PC-9 (cell line): ENCODE data around the gene MYO7B. TPM values are rescaled to one million over a fixed set of nuclear protein-coding genes. Genes with fewer than 3 reads are reported as not detected.

Experiments
- BruUV-seq: library from RNA; stranded (reverse); fragments of 400-500 nt; replicated peaks from 2 replicates; lab custom pipeline; 2021; lab: Mats Ljungman, UMichigan
- CTCF ChIA-PET: fragments of 300-600 bp; sonication (Branson Sonifier 250); formaldehyde crosslinking; loops from one replicate; lab custom pipeline; 2022; ENCODE audit warnings: antibody characterized with exemption; lab: Charles Lee
- POLR2A ChIA-PET: fragments of 300-600 bp; sonication (Branson Sonifier 250); formaldehyde crosslinking; loops from one replicate; lab custom pipeline; 2022; ENCODE audit warnings: antibody characterized with exemption; ENCODE audit not compliant: unreplicated experiment; lab: Charles Lee
- DNase-seq, 2 experiments: peaks; one replicate each; pipeline versions ENCODE4 v3.0.0 to v3.0.0-alpha.2; 2015 to 2022; ENCODE audit warnings: mixed read lengths in 1 of 2
- H2AFZ ChIP-seq: fragments of 200-600 bp; sonication (generic); 2 replicates; pipeline ENCODE4 v1.8.1; 2017; ENCODE audit warnings: antibody characterized with exemption
- H3F3A ChIP-seq: fragments of 200-600 bp; sonication (generic); 2 replicates; pipeline ENCODE4 v1.8.1; 2017; ENCODE audit warnings: antibody characterized with exemption, mild to moderate bottlenecking, low read depth; ENCODE audit not compliant: insufficient read depth
- H3K27ac ChIP-seq: fragments of 200-600 bp; sonication (generic); 2 replicates; pipeline ENCODE4 v1.6.1; 2016; ENCODE audit warnings: mixed run types
- H3K27me3 ChIP-seq: fragments of 200-600 bp; sonication (generic); 2 replicates; pipeline ENCODE4 v1.6.1; 2016; ENCODE audit warnings: low read depth, mixed run types; ENCODE audit not compliant: insufficient read depth
- H3K36me3 ChIP-seq: fragments of 200-600 bp; sonication (generic); 2 replicates; pipeline ENCODE4 v1.6.1; 2016; ENCODE audit warnings: low read depth, mixed run types
- H3K4me1 ChIP-seq: fragments of 200-600 bp; sonication (generic); replicated peaks from 2 replicates; pipeline ENCODE4 v1.6.1; 2016; ENCODE audit warnings: mixed run types; ENCODE audit not compliant: insufficient read depth
- H3K4me2 ChIP-seq: fragments of 200-600 bp; sonication (generic); 2 replicates; pipeline ENCODE4 v1.6.1; 2017; ENCODE audit warnings: mixed run types
- H3K4me3 ChIP-seq: fragments of 200-600 bp; sonication (generic); 2 replicates; pipeline ENCODE4 v1.6.1; 2016; ENCODE audit warnings: mixed run types
- H3K79me2 ChIP-seq: fragments of 200-600 bp; sonication (generic); 2 replicates; pipeline ENCODE4 v1.6.1; 2017; ENCODE audit warnings: low read depth, mixed run types
- H3K9me2 ChIP-seq: fragments of 200-600 bp; sonication (generic); 2 replicates; pipeline ENCODE4 v1.8.1; 2017; ENCODE audit warnings: mild to moderate bottlenecking; ENCODE audit not compliant: insufficient read depth
- H3K9me3 ChIP-seq: fragments of 200-600 bp; sonication (generic); 2 replicates; pipeline ENCODE4 v1.8.1; 2016; ENCODE audit warnings: low read depth; ENCODE audit not compliant: insufficient read depth
- H4K20me1 ChIP-seq: fragments of 200-600 bp; sonication (generic); 2 replicates; pipeline ENCODE4 v1.8.1; 2017; ENCODE audit not compliant: insufficient read depth
- CTCF ChIP-seq: fragments of 200-600 bp; sonication (generic); conservative IDR thresholded peaks from 2 replicates; pipeline ENCODE4 v1.6.1; 2017; ENCODE audit warnings: mixed run types, antibody characterized with exemption, mild to moderate bottlenecking, moderate library complexity
- EZH2 ChIP-seq: fragments of 200-600 bp; sonication (generic); IDR thresholded peaks from 2 replicates; pipeline ENCODE4 v1.8.0; 2017; ENCODE audit warnings: antibody characterized with exemption, low read depth
- intact Hi-C: fragments of 100-400 bp; cut with micrococcal nuclease; formaldehyde crosslinking; loops from one replicate; pipeline ENCODE4 v1.10.0; 2022; ENCODE audit not compliant: unreplicated experiment
- total RNA-seq: library from RNA; stranded (reverse); gene quantifications from 2 replicates; pipeline ENCODE4 v1.2.3, GENCODE V29; 2021

MYO7B gene
- total RNA-seq, 1 experiment from 2014 or later: not detected

GRCh38 chr2:127611076-127611925 is 75.8 kb downstream of the MYO7B start:
- H3K4me3 ChIP-seq: no peak overlapping the region
- CTCF ChIA-PET: interaction anchor here (0.6 kb wide), 1 partner anchor 609 kb away, joined by 3 read pairs; no protein-coding TSS in a partner anchor
- intact Hi-C loops: no loop called here
- no TSS peak for BruUV-seq
- peaks cover 8% of the 10 kb centered on the region for H3K9me3 ChIP-seq
- POLR2A ChIA-PET: interaction anchor here (0.6 kb wide), 1 partner anchor 89 kb away, joined by 7 read pairs; no protein-coding TSS in a partner anchor
- H3F3A ChIP-seq: no peaks in the 10 kb centered on the region
- no peak overlapping the region for H3K4me2 ChIP-seq
- H3K36me3 ChIP-seq: no peaks in the 10 kb centered on the region
- no peak for DNase-seq
- H3K27ac ChIP-seq: no peak overlapping the region
- TF ChIP-seq CTCF (no peak), EZH2 (no peak)
- no peak overlapping the region for H2AFZ ChIP-seq
- H3K9me2 ChIP-seq: no peaks in the 10 kb centered on the region
- peaks cover 89% of the 10 kb centered on the region for H3K27me3 ChIP-seq
- no peaks in the 10 kb centered on the region for H4K20me1 ChIP-seq
- no peaks in the 10 kb centered on the region for H3K4me1 ChIP-seq
- H3K79me2 ChIP-seq: no peaks in the 10 kb centered on the region

- ChIA-PET CTCF (no interaction called here), POLR2A (no interaction called here)
- no peak for TF ChIP-seq EZH2
- TF ChIP-seq CTCF: no peak
Measured at GRCh38 chr2:127612111-127612822, 76.8 kb downstream of the MYO7B start.

GRCh38 chr2:127614246-127614645 is 78.8 kb downstream of the MYO7B start:
- no TSS peak for BruUV-seq
- no peak overlapping the region for H3K4me3 ChIP-seq
- H3K27me3 ChIP-seq: peaks cover 78% of the 10 kb centered on the region
- no peaks in the 10 kb centered on the region for H3K4me1 ChIP-seq
- TF ChIP-seq CTCF (no peak), EZH2 (no peak)
- CTCF ChIA-PET: no interaction called here
- no peaks in the 10 kb centered on the region for H4K20me1 ChIP-seq
- POLR2A ChIA-PET: no interaction called here
- intact Hi-C loops: no loop called here
- H3K27ac ChIP-seq: no peak overlapping the region
- H3K36me3 ChIP-seq: no peaks in the 10 kb centered on the region
- no peaks in the 10 kb centered on the region for H3F3A ChIP-seq
- H2AFZ ChIP-seq: no peak overlapping the region
- H3K79me2 ChIP-seq: no peaks in the 10 kb centered on the region
- DNase-seq: no peak
- no peak overlapping the region for H3K4me2 ChIP-seq
- no peaks in the 10 kb centered on the region for H3K9me2 ChIP-seq
- H3K9me3 ChIP-seq: peaks cover 8% of the 10 kb centered on the region

More at GRCh38 chr2:127612111-127612822, 76.8 kb downstream of the MYO7B start:
- Histone ChIP-seq H3F3A (no peaks in the 10 kb centered on the region), H2AFZ (no peak overlapping the region), H4K20me1 (no peaks in the 10 kb centered on the region), H3K4me3 (no peak overlapping the region), H3K27ac (no peak overlapping the region), H3K79me2 (no peaks in the 10 kb centered on the region), H3K36me3 (no peaks in the 10 kb centered on the region), H3K4me1 (no peaks in the 10 kb centered on the region), H3K9me3 (peaks cover 8% of the 10 kb centered on the region), H3K4me2 (no peak overlapping the region), H3K27me3 (peaks cover 90% of the 10 kb centered on the region), H3K9me2 (no peaks in the 10 kb centered on the region)
- intact Hi-C loops: no loop called here
- DNase-seq: no peak
- no TSS peak for BruUV-seq
